D721Med (cell line): ENCODE data around the gene NRDE2.

Experiments
- DNase-seq: peaks from one replicate; pipeline ENCODE4 v3.0.0; 2011; ENCODE audit warnings: low spot score; ENCODE audit not compliant: insufficient read length
- FAIRE-seq: peaks from 2 replicates; lab custom pipeline; 2011; peaks lifted over from hg19 to GRCh38; lab: Jason Lieb, UNC
- CTCF ChIP-seq: IDR thresholded peaks from 2 replicates; pipeline ENCODE4 v1.5.1; 2012; ENCODE audit warnings: mild to moderate bottlenecking, control low read depth; ENCODE audit not compliant: insufficient read depth; ENCODE audit errors: missing control alignments

Gene NRDE2

GRCh38 chr14:90331497-90332270, at the start of gene NRDE2:
NRDE2 (minus strand) TSS chr14:90331941; CDS start chr14:90331904, 37 bp downstream.
- FAIRE-seq (no peak), DNase-seq (peak; percentile 44)
- no peak for TF ChIP-seq CTCF

- DNase-seq (no peak), FAIRE-seq (no peak)
- TF ChIP-seq CTCF, result no peak
Measured at GRCh38 chr14:90381011-90381786, 49.5 kb upstream of the NRDE2 start.

- TF ChIP-seq CTCF, result no peak
- FAIRE-seq (no peak), DNase-seq (no peak)
Measured at GRCh38 chr14:90379106-90379505, 47.4 kb upstream of the NRDE2 start.

GRCh38 chr14:90378249-90378648, 46.5 kb upstream of the NRDE2 start:
- no peak for TF ChIP-seq CTCF
- no peak for DNase-seq
- FAIRE-seq, result no peak

- no peak for TF ChIP-seq CTCF
- peak; percentile 56 for FAIRE-seq
- no peak for DNase-seq
Measured at GRCh38 chr14:90375934-90376333, 44.2 kb upstream of the NRDE2 start.

GRCh38 chr14:90374813-90375212, 43.1 kb upstream of the NRDE2 start:
- TF ChIP-seq CTCF, result no peak
- FAIRE-seq (no peak), DNase-seq (no peak)
